HPDE6-E6E7 (cell line): ENCODE measurements around the gene GALNT18.

Experiments
- DNase-seq: peaks from one replicate; pipeline ENCODE4 v3.0.0; 2011; ENCODE audit warnings: missing footprints; ENCODE audit errors: extremely low spot score

Gene GALNT18

DNA sequence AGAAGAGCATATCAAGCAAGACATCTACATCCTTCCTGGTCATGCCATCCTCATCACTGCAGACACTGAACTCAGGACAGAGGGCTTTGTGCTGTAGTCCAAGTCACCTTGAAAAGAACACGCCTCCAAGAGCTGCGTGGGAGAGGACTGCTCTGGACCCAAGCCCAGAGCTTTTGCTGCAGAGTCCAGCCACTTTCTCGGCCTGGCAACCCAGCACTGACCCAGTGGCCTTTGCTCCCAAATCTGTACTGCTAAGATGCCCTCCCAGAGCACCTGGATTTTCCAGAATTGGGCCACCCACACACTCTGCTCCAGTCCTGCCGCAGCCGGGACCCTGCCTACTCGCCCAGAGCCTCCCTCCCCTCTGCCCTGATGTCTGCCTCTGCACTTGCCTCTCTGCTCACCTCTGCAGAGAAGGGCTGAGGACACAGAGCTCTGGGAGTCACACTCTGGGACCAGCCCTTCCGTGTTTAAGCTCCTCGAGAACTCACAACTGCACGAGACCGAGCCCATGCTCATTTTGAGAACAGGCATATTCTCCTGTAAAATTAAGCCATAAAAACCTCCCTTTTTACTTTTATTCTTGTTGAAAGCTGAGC is 185.0 kb downstream of the GALNT18 start:
- DNase-seq = no peak

DNA sequence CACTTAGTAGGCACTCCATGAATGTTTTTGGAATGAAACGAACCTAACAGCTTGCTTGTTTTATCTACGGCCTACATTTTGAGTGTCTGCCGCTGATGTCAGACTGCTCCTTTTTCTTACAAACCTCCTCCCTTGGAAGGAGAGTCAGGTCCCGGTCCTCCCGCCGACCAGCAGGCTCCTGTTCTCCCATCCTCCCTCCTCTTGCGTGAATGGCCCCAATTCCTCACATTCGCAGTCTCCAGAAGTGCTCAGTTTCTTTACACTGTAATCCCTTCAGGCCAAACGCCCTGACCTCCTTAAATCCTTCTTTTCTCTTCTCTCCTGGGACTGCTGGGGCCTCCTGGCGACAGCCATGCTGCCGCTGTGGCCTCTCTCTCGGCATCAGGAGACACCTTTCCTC is 186.2 kb downstream of the GALNT18 start:
- no peak for DNase-seq

DNA sequence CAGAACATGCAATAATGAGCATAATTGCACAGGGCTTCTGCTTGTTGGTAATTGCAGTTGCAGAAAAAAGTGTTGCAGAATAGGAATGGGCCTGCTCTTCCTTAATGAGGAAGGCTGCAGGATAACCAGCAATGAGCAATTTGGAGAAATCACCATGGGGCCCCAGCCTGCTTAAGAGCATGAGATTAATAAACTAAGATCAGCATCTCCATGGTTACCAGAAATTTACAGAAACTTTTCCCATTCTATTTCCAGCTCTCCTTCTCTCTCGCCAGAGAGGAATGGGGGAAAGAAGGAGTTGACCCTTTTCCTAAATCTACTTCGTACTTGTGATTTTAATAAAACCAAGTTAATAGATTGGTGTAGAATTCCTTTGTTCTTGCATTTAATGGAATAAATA is 187.8 kb downstream of the GALNT18 start:
- no peak for DNase-seq

DNA sequence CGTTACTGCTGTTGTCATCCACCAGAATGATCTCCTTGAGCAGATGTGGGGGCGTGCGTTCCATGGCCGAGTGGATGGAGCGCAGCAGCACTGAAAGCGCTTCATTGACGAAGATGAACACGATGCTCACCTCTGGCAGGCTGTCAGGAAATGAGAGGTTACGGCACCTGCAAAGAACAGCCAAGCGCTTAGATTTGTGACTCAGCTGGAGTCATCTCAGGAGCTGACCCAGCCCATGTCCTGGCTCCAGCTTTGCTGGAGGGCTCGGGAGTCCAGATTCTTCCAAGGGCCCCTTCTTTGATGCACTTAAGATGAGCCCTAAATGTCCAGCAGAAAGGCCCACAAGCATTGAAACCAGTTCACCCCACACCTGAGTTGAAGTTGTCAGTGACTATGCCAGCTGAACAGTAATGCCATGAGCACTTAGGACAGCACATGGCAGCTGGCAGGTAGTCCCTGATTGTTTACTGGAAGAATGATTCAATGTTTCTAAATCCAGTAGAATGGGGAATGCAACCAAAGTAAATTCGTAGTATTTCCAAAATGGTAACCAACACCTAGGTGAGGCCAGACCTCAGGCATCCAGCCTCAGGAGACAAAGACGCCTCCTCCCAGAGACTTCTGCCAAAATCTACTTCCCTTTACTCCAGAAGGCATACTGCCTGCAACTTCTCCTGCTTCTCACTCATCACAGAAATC is 189.0 kb downstream of the GALNT18 start:
- peak; percentile 40 for DNase-seq

DNA sequence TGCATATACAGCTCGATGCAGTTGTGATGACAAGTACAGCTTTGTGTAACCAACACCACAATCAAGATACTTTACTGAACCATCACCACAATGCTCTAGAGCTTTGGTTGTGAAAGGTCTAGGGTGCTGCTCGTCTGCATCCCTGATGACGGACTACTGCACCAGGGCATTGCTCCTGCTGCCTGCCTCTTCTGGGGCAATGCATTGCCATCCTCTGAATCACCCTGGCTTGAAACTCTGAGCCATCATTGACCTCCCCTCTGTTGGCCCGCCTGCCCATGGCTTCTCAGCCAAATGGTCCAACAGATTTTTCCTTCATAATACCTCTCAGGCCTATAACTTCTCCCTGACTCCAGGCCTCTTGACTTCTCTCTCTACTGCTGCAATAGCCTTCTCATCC is 191.4 kb downstream of the GALNT18 start:
- DNase-seq = no peak

DNA sequence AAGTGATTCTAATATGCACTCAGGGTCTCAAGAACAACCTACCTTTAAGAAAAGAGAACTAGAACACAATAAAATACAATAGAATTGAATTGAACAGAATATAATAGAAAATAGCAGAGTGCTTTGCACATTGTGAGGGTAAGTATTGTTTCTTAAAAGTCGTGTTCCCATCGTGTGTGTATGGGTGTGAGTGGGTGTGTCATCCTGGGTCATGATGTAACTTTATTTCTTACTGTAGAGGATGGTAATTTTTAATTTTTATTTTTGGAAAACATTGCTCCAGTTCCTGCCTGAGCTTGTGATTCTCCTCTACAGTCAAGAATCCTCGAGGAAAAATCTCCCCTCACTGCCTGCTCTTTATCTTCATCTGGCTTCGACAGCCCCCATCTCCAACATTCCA is 193.1 kb downstream of the GALNT18 start:
- DNase-seq = no peak

DNA sequence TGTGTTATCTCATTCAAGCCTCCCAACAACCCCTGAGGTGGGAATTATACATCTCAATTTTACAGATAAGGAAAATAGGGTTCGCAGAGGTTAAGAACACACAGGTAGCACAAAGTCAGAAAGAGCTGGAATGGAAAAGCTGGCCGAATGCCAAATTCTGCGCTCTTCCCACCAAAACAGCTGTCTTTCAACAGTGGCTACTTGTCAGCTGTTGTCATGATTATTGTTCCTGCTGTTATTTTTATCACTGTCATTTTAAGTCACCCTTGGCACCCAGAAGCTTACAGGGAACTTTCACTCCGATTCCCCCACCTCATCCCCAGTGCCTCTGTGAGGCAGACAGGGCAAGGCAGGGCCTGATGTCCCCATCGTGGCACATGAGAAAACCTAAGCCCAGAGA is 194.3 kb downstream of the GALNT18 start:
- DNase-seq = no peak

DNA sequence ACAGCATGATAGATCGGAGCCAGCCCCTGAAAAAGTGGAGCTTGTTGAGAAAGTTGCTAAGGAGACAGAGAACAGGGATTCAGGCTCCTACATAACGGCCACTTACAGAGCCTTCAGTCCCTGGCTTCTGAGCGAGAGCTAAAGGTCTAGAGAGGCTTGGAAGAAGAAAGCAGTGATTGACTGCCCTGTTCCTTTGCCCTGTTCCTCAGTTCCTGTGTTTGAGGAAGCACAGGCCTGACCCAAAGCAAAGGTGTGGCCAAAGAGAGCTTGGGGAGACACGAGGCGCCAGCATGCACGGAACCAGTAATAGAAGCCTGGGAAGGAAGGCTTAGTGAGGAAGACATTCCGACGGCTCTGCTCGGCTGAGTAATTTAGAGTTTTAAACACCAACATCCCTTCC is 194.7 kb downstream of the GALNT18 start:
- no peak for DNase-seq

DNA sequence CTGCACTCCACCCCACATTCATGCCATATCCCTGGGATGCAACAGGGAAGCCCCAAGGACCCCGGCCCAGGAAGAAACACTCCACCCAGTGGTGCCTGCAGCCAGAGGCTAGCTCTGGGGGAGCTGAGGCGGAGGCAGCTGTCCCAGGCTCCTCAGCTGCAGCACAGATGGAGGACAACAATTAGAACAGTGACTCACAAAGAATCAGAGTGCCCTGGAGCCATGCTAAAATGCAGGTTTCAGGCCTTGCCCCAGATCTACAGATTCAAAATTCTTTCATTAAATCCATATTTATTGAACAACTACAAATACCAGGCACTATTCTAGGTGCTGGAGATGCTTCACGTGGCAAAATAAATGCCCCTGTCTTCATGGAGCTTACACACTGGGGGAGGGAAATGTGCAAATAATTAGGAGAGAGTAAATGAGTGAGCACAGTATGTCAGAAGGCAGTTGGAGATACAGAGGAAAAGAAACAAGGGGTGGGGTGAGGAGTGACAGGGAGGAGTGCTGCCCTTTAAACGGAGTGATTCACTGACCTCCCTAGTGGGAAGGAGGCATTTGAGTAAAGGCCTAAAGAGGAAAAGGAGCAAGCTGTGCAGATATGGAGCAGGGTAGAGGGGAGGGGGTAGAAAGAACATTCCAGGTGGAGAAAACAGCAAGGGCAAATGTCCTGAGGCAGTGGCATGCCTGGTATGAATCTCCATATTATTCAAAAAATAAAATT is 195.4 kb downstream of the GALNT18 start:
- no peak for DNase-seq

DNA sequence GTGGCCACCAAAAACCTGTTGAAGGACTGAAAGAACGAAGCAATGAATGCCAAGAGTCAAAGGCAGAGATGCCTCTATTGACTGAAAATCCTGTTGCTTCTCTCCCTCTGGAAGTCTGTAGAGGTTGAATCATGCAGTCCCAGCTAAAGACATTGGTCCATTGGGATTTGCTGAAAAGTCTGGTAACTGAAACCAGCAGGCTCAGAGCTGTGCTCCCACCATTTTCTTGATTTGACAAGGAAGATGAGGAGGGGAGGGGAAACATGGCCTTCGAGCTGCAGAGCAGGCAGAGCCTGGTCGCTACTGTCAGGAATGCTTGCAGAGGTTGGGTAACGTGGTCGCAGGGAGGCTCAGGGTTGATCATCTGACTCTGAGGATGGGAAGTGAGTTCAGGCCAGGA is 196.0 kb downstream of the GALNT18 start:
- DNase-seq = no peak

DNA sequence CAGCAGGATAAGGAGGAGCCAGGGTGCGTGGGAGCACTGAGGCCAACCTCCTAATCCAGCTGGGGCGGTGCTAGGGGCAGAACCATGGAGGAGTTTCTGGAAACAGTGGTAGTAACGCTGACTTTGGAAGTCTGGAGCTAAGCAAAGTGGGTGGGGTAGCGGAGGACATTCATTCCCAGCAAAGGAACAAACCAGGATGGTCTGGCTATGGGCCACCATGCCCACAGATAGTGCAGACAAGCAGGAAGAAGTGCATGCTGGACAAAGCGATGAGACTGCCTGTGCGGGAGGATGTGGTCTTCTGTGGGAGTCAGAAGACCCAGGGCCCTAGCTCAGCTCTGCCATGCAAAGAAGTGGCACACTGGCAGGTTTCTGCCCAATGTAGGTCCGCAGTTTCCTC is 197.1 kb downstream of the GALNT18 start:
- no peak for DNase-seq

DNA sequence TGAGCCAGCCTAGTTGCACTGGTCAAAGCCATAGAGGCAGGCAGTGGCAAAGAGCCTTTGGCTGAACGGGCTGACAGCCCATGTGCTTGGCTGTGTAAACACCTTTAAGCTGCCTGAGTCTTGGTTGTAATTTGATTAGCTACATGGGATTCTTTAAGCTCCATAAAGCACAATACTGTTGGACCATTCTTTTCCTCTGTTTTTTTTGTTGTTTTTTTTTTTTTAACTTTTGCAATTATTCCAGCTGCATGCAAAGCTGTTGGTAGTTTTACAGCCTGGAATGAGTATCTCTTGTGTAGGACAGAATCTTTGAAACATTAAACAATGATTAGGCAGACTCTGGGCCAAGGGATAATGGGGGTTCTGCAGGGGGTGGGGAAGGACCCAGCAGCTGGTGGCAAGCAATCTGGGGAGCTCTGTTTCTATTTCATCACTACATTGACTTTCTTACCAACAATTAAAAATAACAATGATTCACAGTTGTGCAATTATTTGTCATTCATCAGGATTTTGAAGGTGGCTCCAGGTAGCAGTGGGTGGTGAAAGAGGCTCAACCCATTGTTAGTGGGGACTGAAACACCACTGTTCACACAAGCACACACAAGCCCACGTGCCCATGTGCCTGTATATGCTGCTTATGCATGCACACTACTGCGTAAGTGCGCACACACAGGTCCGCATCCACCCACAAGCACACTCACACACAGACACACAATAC is 199.2 kb downstream of the GALNT18 start:
- DNase-seq = peak; percentile 48

DNA sequence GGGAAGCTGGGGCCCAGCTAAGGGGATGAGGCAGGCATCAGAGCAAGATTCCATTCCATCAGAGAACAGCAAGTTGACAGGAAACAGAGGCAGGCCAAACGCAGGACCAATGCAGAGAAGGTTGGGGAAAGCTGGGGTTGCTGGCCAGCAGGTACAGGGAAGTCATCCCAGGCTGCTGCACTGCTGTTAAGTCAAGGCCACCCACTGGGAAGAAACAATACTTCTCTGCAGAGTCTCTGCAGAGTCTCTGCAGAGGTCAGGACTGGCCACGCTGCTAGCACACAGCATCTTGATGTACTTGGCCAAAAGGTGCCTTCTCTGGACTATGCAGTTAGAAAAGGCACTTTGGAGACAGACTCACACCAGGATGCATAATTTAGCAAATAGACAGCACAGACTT is 200.3 kb downstream of the GALNT18 start:
- DNase-seq = no peak

DNA sequence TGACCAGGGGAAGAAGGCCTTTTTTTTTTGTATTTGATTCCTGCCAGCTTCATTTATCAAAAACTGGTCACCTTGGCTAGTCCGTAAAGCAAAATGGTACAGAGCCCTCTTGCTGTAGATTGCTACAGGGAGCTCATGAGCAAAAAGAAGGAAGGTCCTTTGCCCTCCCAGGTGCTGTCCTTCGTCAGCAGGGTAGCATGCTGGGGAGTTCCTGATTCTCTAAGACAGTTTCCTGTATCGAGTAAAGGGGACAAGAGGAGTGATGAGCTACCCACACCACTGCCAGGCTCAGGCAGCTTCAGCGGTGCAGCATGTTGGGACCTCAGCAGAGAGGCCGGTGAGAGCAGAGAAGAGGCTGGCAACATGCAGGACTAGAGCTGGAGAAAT is 200.9 kb downstream of the GALNT18 start:
- no peak for DNase-seq

DNA sequence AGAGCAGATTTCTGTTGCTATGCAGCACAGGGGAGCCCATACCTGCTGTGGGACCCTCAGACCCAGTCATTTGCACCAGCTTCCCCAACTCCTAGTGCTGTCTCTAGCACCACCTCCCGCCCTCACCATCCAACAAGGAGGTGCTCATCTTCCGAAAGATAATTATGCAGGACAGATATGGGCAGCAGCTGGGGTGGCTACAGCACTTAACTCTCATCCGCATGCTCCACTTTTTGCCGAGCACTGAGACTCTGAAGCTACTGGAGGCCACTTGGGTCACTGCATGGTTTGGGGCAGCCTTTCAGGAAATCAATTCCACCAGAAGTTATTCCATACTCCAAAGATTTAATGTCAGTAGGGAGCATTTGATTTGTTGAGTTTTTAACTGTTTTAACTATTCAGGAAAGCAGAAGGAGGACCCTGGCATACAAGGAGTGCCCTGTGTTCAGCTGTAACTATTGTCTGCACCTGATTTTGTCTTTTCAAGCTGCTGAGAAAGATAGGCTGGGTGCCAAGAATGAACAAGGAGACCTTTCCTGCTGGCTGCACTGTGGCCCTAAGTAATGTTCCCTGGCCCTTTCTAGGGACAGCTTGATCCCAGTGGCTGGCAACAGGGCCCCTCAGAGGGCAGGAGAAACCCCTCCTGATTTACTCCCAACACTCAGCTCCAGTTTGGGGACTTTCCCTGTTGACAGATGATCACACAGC is 201.5 kb downstream of the GALNT18 start:
- no peak for DNase-seq

DNA sequence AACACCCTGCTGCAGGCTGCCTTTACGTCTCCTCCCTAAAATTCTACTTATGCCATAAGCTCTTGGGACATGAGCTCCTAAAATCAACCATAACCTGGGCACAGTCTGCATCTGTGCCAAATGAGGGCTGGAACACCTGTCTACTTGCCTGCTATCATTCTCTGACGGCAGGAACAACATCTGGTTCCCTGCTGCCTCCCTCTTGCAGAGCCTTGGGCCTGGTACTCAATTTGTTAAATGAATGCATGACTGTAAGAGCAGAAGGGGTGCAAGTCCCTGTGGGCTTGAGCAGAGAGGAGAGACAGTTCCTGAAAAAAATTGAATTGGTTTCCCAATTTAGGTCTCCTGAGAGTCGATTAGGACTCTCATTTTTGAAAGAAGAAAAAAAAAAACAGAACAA is 202.1 kb downstream of the GALNT18 start:
- no peak for DNase-seq

DNA sequence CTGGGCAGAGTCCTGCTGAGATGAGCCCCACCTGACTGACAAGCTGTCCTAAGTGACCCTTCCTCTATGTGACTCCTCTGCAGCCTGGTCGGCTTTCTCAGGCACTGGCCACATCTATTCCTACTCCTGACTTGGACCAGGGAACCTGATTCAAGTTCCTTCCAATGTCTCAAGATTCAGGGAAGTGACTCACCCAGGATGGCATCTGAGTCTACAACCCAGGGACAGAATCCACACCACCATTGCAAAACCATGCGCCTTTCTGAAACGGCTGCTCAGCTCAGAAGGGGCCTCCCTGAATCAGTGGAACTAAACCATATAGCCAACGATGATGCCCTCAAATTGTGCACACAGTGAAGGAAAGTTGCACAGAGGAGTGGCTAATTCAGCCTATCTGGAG is 204.9 kb downstream of the GALNT18 start:
- peak; percentile 47 for DNase-seq

DNA sequence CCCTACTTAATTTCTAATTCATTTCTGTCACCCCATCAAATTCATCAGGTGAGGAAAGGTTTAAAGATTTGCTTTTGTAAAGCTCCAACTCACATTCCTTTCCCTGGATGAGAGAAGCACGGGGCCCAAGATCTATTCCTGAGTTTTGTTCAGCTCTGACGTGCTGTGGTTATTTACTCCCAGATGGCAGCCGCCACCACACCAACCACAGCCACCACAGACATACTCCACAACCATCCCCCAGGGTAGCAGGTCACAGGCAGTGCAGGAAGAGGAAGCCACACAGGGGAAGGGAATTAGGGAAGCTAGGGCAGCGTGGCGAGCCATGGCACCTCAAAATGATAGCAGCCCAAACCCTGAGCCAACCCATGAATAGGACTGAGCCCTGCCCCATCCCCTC is 205.3 kb downstream of the GALNT18 start:
- no peak for DNase-seq

DNA sequence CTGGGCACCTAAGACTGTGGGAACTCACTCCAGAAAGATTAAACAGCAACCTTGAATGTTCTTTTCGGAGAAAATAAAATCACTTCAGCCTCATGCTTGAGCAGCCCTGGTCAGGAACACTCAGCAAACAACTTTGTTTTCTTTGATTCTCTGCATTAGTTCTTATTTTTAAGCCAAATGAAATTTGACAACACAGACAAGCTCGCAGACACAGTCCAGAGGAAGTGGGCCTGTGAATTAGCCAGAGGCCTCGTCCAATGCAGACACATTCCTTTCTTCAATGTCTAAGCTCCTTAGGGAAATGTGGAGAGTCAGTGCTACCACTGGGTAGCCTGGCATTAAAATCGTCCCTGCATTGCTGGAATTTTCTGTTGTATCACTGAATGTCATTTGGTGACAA is 205.9 kb downstream of the GALNT18 start:
- DNase-seq = no peak

DNA sequence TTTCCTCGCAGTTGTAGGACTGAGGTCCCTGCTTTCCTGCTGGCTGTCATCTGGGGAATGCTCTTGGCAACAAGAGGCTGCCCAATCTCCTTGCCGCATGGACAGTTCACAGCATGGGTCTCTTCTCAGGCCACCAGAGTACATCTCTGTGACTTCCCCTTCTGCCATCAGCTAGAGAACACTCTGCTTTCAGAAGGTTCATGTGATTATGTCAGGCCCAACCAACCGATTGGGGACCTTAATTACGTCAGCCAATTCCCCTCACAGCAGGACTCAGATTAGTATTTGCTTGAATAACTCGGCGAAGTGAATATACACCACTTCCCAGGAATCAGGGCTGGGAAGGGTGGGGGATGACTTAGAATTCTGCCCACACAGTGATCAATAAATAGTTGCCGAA is 206.8 kb downstream of the GALNT18 start:
- DNase-seq = no peak

DNA sequence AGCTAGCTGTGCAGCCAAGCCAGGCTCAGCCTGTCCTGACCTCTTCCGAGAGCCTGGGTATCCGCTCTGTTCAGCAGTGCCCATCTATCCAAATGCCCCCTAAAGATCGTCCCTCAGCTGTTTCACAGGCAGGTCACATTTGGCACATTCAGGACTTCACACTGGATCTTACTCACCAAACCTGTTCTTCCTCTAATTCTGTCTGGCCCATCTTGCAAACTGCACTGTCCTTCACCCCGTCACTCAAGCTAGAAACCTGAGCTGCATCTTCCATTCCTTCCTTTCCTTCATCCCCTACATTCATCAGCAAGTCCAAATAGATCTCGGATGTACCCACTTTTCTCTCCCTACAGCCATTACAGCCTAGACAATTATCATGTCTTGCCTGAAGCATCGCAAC is 208.0 kb downstream of the GALNT18 start:
- DNase-seq = no peak

DNA sequence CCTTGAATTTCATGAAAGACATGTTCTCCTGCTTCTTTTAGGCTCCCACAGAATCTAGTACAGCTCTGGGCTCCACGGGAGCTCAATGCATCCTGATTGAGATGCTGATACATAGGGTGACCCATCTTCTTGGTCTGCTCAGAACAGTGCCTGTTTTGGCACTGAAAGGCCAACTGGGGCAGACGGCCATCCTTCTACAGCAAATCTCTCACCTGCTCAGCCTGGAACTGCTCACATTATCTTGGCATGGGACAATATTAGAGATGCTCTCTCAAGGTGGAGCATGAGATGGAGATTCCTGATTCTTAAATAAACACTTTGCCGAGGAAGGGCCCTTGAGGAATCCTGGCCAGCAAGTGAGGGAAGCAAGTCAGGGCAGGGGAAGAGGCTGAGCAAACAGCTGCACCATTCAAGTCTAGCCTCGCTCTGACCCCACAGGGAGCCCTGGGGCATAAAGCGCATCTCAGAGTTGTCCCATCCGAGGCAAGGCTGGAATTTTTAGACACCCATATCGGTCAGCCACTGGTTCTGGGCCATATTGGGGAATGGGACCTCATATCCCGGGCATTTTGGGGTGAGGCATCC is 210.3 kb downstream of the GALNT18 start:
- DNase-seq = no peak
